Right renal cortex interstitium (tissue), 3 donors: Measurements from ENCODE around the gene STOM. TPM values are rescaled to one million over a fixed set of nuclear protein-coding genes. Genes with fewer than 3 reads are reported as not detected.
"Not testable (repeated sequence)": the region's sequence is repeated elsewhere in the genome, so short reads cannot be mapped to it uniquely, and the experiment has no call there.

Experiments used
- DNase-seq, 3 donors: peaks; one replicate each; pipeline ENCODE4 v3.0.0-alpha.2; 2013; ENCODE audit warnings: low read depth in 3 of 3, low spot score in 2 of 3
- polyA plus RNA-seq, 3 donors: library from polyadenylated mRNA; unstranded; fragments of 120-200 nt; gene quantifications; one replicate each; pipeline ENCODE4 v1.2.1, GENCODE V29; 2013; ENCODE audit not compliant: insufficient read length in 3 of 3

STOM gene
- polyA plus RNA-seq, 3 donors, result 79.6 to 99.4 (median 86.8) TPM

DNA sequence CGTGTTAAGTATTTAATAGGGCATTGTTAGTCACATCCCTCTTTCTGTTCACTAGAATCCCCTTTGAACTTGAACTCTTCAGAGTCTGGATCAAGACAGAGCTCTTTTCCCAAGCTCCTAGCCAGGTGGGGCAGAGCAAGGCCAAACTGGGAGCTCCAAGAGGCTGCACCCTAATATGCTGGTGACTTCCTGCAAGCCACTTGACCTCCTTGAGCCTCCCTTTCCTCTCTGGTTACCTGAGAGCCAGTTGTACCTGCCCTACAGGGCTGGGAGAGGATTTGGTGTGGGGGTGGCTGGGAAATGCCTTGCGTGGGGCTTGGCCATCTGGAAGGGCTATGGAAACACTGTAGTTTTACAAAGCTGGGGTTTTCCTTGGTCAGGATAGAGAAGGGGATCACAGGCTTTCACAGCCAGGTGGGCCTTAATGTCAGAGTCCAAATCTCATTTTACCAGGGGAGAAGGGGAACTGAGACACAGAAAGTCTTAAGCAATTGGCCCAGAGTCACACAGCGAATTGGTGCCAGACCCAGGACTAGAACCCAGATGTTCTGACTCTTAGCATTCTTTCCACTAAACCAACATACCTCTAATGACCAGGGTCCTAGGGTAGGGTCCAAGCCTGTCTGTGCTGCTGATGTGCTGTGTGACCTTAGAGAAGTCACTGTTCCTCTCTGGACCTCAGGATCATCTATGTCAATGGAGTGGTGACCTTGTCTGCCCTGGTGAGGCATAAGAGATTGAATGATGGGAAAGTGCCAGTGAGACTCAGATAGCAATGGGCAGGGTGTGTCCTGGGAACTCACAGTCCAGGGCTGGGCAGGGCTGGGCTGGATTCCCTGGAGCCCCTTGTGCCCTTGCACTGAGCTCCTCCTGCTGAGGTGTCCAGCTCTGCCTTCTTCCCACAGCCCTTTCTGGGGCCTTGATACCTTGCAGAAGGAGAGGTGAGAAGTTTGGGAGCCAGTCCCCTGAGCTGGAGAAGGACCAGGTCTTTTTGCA lies 66.3 kb downstream of the STOM start:
- no peak for DNase-seq

DNA sequence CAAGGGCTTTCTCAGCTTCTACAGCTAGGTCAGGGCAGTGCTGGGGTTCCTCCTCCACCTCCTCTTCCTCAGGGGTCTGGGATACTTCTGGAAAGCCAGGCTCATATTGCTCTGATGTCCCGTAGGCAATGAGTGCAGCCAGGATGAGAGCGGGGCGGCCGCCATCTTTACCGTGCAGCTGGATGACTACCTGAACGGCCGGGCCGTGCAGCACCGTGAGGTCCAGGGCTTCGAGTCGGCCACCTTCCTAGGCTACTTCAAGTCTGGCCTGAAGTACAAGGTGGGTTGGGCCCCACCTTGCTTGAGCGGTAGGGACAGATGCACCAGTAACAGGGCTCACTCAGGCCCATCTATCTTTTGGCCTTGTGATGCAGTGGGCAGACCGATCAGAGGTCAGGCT lies 67.3 kb downstream of the STOM start:
- DNase-seq, result no peak

DNA sequence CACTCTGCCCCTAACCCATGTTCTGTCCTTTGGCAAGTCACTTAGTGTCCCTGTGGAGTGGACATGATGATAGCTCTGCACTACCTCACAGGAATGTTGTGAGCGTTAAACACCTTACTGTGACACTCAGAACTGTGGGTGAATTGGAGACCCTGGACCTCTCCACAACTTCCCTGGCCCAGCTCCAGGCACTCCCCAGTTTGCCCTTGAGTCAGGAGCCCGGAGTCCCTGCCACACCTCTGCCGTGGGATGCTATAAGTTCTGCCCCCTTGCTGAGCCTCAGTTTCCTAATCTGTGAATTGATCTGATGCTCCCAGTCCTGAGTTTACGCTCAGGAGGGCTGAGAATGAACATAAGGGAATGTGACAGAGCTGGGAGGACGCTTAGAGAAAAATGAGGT lies 67.7 kb downstream of the STOM start:
- no peak for DNase-seq

DNA sequence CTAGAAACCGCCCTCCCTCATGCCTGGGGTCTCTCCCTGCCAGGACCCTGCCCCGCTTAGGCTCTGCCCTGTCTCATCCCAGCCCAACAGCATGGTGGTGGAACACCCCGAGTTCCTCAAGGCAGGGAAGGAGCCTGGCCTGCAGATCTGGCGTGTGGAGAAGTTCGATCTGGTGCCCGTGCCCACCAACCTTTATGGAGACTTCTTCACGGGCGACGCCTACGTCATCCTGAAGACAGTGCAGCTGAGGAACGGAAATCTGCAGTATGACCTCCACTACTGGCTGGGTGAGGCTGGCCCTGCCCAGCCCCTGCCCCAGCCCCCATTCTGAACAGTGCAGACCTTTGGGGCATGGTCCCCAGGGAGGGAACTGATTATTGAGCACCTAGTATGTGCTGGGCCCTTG lies 68.2 kb downstream of the STOM start:
- no peak for DNase-seq

DNA sequence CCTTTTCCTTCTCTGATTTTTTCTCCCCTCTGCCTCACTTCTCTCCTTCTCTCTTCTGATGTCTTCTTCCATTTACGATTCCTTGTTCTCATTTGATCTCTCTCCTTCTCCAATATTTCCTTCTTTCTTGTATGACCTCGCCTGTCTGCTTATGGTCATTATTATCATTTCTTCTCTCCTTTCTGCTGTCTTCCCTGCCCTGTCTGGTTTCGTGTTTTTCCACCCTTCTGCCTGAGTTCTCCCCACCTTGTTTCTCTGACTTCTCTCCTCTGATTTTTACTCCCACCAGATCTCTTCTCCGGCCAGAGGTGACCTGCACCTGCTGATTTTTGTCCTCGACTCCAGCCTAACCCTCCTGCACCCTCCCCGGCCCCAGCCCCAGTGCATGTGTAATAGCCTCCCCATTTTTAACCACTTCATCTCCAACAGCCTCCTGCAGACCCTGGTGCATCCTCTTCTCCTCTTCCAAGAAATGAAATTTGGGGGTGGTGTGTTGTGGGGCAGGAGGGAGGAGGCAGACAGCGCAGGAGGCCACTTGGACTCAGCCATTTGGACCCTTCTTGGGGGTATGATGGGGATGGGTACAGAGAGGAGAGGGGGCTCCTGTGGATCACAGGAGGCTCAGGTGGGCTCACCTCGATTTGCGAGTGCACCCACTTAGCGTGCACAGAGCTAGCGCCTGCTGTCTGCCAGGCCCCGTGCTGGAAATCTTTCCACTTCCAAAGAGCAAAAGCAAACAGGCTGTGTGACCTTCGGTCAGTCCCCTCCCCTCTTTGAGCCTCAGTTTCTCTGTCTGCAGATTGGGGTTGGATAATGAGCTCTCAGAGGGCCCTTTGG lies 69.5 kb downstream of the STOM start:
- DNase-seq, result no peak

DNA sequence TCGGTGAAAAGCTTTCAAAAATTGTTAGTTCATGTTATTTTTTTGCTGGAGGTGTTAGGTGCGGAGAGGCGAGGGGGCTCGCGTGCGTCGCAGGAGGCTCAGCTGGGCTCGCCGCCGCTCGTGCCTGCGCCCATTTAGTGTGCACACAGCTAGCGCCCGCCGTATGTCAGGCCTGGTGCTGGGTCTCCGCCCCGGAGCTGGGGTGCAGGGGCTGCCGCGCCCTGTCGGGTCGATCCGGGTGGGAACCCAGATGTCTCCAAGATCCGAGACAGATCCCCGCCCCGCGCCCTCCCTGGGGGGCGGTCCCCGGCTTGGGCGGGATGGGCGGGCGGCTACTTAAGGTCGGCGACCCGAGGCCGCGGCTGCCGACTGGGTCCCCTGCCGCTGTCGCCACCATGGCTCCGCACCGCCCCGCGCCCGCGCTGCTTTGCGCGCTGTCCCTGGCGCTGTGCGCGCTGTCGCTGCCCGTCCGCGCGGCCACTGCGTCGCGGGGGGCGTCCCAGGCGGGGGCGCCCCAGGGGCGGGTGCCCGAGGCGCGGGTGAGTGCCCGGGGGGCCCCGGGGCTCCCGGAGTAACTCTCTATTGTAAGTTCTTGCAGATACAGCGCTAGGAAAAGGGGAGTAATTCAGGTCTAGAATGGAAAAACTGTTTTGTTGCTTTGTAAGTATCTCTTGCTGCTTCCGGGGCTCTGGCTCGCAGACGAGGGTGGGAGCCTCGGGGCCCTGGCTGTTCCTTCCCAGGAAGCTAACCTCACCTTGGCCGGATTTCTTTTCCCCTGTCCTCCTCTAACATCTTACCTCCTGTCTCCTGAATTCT lies 70.4 kb downstream of the STOM start:
- DNase-seq, result no peak

DNA sequence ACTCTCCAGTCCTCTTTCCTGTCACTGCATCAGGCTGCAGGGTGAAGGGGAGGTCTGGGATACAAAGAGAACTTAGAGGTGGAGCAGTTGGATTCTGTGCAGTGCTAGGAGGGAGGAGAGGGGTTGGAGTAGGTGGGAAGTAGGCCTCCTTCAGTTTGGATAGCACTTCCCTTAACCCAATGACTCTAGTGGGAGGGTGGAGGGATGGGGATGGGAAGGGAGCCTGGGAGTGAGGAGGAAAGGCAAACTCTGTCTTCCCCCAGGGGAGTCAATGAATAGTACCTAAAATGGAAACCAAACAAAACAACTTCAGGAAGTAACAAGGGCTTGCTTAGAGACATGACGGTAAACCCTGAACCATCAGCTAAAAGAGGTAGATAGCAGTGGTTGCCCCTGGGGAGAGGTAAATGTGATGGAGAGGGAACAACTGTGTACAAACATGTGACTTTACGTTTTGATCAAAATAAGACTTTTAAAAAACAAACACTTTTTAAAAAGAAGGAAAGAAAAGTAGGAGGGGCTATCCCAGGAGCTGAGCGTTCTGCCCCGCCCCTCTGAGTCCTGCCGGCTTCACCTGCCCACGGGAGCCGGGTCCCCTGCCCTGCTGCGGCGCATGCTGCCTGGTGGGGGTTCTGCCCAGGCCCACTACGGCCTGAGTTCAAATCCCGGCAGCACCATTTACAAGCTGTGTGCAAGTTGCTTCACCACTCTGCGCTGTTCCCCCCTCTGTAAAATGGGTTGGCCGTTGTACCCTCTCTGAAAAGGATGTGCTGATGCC lies 71.2 kb downstream of the STOM start:
- DNase-seq, result no peak

DNA sequence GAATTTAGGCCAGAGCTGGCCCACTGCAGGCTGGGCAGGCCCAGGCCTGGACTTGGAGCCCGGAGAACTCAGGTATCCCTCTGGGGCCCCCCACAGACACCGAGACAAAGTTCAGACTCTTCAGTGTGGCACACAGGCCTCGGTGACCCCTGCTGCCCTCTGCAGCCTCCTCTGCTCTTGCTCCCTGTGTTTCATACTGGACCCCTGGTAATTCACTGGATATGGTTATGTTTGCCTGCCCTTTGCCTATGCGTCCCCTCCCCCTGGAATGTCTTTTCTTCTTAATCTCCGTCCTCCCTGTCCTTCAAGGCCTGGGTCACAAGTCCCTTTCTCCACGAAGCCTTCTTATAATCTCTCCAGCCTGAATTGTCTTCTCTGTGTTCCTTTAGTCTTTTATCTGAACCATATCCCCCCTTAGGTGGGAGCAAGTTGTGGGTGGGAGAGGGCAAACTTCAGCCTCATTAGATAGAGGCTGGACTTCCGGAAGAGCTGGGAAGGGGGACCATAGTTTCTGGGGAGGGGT lies 72.0 kb downstream of the STOM start:
- no peak for DNase-seq

DNA sequence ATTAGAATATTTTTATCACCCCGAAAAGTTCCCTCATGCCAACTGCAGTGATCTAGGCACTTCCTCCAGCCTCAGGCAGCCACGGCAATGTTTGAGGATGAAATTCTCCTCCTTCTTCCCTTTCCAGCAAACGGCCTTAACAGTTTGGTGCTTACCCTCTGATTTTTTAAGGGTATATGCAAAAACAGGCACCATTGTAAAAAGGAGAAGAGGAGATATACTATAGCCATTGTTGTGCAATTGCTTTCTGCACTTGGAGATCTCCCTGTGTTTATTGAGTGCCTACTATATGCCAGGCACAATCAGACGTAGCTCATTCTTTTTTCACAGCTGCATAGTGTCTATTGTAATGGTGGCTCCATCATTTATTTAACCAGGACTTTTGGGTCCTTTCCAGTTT lies 72.7 kb downstream of the STOM start:
- DNase-seq, result no peak

DNA sequence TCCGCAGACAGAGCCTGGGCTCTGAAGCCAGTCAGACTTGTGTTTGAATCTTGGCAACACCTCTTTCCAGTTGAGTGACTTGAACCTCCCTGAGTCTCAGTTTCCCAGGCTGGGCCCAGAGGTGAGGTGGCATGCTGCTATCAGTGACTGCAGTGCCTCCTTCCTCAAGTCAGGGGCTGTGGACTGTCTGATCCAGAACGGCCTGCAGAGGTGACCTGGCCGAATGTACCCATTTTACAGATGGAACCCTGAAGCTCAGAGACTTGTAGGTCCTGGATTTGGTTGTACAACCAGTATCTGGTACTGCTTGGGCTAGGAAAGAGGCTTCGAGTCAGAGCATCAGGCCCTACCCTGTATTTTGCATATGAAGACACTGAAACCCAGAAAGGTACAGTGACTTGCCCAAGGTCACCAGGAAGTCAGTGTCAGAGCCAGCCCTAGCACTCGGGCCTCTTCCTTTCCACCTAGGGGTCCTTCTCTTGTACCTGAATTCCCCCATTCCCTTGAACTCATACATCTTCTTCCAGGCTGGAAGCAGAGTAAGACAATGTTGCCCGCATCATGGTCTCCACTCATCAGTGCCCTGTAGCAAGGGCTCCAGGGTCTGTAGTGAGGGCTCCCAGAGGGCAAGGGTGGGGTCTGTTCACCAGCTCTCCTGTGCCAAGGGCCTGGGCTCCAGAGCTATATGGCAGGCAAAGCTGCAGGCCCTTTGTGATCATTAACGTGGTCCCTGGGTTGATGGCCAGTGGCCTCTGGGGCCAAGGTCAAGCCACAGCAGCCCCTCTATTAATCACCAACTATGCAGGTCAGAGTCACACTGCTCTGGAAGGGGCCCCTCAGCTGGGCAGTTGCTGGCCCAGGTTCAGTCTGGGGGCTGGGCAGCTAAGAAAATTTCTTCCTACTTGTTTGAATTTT lies 73.6 kb downstream of the STOM start:
- no peak for DNase-seq

DNA sequence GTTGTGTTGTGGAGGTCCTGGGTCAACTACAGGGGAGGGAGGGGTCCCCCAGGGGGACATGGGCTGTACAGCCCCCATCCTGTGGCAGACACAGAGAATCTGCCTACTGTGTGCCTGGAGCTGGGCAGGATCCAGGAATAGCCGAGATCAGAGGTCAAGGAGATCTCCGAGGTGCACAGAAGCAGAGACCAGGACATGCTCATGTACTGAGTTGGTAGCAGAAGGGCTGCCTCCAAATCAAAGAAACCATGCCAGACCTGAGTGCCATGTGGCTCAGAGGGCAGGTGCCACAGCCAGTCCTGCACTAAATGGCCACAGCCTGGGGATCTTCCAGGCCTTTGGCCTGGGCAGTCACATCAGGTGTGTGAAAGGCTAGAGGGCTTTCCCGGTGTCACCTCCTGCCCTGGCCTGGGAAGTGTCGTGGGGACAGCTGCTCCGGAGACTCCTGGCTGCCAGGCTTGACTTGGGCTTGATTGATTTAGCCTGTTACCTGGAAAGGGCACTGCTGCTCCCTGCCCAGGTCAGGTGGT lies 74.3 kb downstream of the STOM start:
- DNase-seq, result no peak

DNA sequence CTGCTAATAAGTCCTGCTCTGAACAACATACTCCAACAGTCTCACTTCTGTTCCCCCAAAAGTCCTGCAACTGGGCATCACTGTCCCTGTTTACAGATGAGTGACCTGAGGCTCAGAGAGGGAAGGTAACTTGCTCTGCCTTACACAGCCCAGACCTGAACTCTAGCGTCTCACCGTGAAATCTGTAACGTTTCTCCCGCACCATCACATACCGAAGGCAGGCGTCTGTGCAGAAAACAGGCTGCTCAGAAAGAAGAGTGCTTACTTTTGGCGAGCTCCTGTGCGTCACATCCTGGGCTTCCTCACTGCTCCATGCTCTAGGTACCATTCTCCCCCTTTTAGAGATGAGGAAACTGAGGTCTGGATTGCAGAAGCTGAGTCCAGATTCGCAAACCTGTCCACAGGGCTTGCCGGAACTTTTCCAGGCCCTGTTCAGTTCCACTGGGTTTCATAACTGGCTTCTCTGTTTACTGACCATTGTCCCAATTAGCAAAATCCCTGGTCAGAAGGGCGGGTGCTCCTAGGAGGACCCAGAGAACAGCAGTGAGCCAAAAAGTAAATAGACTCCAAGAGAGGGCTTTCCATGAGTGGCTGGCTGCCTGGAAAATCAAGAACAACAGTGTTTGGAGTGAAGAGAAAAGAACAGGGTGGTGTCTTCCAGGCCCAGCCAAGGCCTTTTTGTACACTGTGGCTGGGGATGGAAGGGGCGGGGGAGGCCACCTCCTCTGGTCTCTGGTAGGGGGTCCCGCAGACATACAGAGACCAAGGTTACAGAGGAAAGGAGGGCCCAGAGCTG lies 75.0 kb downstream of the STOM start:
- no peak for DNase-seq

DNA sequence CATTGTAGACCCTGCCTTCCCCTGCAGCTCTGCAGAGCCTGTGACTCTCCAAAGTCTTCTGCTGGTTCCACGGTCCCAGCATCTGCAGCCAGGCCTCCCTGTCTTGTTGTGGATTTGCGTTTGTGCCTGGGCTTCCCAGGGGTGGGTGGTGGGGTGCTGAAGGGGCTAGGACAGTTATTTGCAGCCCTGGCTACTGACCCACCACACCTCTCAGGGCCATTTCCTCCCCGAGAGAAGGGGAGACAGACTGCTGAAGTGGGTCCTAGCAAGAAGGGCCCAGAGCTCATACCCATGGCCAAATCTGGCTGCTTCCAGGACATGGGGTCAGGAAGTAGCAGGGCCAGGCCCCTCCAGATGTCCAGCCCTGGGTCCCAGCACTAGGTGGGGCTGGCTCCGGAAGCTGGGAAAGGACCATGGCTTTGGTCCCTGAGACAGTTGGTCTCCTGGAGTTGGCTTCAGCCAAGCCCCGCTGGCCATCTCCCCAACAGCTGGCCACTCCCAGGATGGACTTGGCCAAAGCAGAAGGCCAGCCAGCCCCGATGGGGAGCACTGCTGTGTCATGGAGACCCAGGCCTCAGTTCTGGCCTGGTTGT lies 75.8 kb downstream of the STOM start:
- no peak for DNase-seq

DNA sequence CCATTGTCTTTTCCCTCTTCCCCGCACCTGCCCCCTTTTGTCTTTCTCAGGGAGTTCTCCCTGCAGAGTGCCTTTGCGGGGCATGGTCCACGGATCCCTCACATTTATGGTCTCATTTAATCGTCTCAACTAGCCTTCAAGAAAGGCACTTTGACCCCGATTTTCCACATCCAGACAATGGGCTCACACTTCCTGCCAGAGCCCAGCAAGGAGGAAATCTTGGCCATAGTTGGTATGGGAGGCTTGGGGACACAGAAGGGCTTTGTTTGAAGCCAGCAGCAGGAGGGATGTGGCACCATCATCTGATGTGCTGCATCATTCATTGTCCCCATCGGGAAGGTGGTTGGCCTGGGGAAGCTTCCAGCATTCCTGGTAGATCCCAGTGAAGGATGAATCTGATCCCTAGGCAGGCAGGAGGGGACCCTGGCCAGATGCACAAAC lies 77.2 kb downstream of the STOM start:
- no peak for DNase-seq

DNA sequence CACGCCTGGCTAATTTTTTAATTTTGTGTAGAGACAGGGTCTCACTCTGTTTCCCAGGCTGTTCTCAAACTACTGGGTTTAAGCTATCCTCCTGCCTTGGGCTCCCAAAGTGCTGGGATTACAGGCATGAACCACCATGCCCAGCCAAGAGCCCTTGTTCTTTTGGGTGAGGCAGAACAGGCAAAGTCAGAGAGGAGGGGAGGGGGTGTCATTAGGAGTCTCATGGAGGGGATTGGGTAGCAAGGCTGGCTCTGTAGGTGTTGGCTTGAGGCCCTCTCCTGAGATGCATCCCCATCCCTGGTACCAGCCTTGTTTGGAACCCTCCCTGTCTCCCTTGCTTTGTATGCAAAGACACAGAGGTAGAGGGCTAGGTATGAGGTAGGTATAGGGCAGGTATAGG lies 78.0 kb downstream of the STOM start:
- no peak for DNase-seq

DNA sequence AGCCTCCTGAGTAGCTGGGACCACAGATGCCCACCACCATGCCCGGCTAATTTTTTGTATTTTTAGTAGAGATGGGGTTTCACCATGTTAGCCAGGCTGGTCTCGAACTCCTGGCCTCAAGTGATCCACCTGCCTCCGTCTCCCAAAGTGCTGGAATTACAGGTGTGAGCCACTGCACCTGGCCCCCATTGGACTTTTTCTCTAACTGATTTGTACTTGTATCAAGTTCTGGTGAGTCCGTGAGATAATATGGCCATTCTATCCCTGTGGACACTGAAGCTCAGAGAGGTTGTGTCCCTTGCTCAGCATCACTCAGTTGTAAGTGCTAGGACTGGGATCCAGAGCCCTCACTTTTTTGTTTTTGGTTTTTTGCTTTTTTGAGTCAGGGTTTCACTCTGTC lies 78.5 kb downstream of the STOM start:
- not testable (repeated sequence) for DNase-seq

DNA sequence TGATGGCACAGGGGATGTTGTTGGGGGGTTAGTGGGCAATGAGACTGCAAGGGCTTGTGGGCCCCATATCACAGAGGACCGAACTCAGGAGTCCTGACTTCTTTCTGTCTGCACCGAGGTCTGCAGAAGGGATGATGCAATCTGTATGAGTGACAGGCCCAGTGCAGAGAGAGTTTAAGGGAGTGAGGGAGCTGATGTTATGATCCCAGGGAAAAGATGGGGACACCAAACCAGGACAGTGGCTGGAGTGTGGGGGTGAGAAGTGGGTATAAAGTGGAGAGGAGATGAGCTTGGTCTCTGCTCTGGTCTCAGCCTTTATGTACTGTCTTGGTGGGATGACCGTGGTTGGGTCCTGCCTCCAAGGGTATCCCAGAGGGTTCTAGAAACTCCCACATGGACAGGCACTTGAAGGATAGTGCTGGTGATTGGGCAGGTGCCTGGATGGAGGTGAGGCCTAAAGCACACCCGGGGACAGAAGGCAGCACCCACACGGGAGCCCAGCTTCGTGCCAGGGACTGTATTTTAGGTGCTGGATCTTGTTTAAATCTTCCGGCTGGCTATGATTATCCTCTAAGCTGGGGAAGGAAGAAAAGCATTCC lies 80.2 kb downstream of the STOM start:
- no peak for DNase-seq
